ENCODE data around the gene C1orf87.

The C1orf87 gene

GRCh38 chr1:60055336-60055735 lies 18.2 kb downstream of the C1orf87 start:
- DNase-seq, result no peak

GRCh38 chr1:60054374-60054773 lies 19.2 kb downstream of the C1orf87 start:
- no peak for DNase-seq

DNA sequence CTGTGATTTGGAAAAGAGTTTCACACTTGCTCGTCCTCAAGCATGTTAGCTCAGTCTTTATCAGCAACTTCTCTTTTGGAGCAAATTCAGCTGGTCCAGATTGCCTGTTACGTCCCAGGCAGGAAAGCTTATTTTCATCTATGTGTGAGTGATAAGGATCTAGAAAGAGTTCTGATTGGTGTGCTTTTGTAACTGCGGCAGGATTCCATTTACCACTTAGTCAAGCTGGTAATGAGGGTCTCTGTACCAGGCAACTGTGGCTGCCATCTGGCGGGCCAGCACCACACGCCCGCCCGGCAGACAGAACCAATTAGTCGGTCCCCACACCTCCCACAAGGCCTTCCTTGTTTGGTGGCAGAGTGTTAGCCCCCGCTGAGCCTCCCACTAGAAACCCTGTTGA lies 21.0 kb downstream of the C1orf87 start:
- DNase-seq, result no peak

DNA sequence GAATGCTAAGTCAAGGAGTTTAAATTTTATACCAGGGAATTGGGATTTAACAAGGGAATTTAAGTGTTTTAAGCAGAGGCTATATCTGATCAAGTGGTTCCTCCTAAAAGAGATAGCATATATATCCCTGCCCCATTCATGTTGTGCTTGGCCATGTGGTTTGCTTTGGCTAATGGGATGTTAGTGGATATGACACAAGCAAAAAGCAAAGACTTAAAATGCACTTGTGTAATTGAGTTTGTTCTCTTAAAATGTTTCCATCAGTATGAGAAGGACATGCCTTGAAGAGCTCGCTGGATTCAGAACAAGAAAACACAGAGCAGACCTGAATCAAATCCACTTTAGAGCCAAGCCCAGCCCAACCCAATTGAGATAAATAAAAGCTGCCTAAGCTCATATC lies 22.4 kb downstream of the C1orf87 start:
- no peak for DNase-seq

DNA sequence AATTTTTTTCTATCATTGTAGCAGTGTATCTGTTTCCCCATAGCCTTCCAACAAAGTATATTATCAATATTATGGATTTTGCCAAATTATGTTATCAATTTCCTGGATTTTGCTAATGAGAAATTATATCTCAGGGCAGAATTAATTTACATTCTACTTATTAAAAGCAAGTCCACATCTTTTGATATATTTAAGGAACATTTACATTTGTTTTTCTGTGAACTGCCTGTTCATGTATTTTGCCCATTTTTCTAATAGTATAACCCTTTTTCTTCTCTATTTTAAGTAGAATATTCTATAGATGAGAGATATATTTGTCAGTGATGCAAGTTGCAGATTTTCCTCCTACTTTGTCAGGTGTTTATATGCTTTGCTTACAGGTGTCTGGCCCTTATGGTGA lies 24.4 kb downstream of the C1orf87 start:
- no peak for DNase-seq

- no peak for DNase-seq
These were observed 28.7 kb downstream of the C1orf87 start for GRCh38 chr1:60044881-60045280.

DNA sequence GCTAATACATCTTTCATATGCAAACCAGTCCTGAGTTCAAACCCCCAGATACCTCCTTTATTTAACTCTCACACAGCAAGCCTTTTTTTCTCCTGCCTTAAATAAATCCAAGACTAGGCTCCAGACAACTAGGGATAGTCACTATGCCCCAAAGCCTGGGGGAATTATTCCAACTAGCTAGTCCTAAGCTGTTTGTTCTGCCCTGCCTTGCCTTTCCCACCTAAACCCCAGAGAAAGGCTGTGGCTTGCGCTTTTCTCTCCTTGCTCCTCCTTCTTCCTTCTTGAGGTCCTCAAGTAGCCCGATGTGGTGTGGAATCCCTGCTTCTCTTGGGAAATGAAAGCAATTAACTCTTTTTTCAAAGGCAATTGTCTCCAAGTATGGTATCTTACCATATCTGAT lies 31.8 kb downstream of the C1orf87 start:
- DNase-seq, result no peak

DNA sequence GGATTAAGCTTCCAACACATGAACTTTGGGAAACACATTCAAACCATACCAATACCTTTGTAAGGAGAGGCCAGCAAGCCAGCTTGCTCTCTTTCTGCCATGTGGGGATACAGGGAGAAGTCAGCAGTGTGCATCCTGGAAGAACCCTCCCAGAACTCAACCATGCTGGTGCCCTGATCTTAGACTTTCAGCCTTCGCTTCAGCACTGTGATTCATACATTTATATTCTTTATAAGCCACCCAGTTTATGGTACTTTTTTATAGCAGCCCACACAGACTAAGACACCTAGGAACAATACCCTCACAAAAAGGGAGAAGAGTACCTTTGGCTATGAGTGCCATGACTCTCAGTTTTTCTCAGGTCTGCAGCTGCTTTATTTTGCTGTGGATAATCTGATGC lies 35.9 kb downstream of the C1orf87 start:
- DNase-seq, result no peak

GRCh38 chr1:60036856-60037460 lies 36.6 kb downstream of the C1orf87 start:
- no peak for DNase-seq

- DNase-seq, result no peak
These were observed 37.6 kb downstream of the C1orf87 start for GRCh38 chr1:60035921-60036320.

GRCh38 chr1:60034999-60035398 lies 38.6 kb downstream of the C1orf87 start:
- DNase-seq, result no peak

GRCh38 chr1:60033066-60033465 lies 40.5 kb downstream of the C1orf87 start:
- no peak for DNase-seq

- no peak for DNase-seq
These were observed 42.4 kb downstream of the C1orf87 start for GRCh38 chr1:60031146-60031545.

DNA sequence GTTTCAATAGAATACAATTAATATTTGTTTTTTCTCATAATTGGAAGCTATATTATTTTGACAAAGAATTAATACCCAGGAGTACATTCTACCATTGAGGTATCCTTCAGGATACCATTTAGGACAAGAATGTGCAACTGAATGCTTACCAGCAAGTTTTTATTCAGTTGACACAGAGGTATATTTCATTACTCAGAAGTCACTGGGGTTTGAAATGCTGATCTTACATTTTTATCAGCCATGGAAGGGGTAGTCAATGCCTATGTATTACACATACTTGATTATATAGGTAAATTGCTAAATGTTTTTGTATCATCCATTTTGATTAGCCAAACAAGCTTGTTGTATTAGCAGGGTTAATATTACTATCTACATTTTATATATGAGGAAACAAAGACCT lies 48.0 kb downstream of the C1orf87 start:
- no peak for DNase-seq

GRCh38 chr1:60017508-60018205 lies 55.9 kb downstream of the C1orf87 start:
- DNase-seq, result no peak

- no peak for DNase-seq
These were observed 62.9 kb downstream of the C1orf87 start for GRCh38 chr1:60010690-60011089.

DNA sequence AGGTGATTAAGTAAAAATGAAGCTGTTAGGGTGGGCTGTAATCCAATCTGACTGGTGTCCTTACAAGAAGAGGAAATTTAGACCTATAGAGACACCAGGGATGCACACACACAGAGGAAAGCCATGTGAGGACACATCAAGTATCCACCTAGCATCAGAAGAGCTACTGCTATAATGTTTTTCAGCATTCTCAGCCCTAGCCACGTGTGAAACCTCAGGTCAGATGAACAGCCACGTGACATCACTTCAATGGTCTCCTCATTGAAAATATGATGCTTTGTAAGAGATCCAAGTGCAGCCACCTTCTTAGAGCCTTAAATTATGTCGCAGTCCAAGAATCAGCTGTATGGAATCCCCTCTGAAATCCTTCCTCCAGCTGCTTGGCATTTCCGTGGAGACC lies 65.1 kb downstream of the C1orf87 start:
- DNase-seq, result no peak

DNA sequence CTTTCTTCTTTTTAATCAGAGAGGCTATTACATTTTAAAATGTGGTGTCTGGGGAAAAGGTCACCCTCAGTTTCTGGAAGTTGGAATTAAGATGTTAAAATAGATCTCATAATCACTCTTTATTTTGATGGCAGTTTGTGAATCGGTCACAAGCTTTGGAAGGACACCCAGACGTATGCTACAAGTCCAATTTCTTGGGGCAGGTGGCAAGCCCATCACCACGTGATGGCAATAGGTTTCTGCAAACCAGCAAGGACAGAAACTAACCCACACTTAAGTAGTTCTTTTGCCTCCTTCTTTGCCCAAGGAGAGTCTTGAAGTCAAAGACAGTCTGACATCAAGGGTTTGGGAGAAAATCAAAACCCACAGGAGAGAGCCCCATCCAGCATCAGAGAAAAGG lies 72.9 kb downstream of the C1orf87 start:
- DNase-seq, result no peak

- DNase-seq, result no peak
These were observed 73.8 kb downstream of the C1orf87 start for GRCh38 chr1:59999746-60000145.

DNA sequence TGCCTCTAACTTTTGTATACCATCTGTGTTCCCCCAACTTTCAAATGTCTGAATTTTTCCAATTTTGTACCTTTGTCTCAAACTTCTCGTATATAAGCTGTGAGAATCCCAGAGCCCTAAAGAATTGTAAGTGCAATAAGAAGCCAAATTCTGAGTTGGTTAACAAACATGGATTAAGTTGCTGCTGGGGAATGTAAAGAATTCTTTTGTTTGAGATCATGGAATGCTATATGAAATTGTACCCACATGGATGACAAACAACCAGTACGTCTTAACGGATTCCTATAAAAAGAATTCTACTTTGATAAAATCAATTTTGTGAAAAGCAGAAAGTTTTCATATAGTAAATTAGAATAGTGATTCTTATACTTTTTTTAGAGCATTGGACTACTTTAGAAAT lies 74.6 kb downstream of the C1orf87 start:
- DNase-seq, result no peak

GRCh38 chr1:59997479-59998115 lies 76.0 kb downstream of the C1orf87 start:
- no peak for DNase-seq

DNA sequence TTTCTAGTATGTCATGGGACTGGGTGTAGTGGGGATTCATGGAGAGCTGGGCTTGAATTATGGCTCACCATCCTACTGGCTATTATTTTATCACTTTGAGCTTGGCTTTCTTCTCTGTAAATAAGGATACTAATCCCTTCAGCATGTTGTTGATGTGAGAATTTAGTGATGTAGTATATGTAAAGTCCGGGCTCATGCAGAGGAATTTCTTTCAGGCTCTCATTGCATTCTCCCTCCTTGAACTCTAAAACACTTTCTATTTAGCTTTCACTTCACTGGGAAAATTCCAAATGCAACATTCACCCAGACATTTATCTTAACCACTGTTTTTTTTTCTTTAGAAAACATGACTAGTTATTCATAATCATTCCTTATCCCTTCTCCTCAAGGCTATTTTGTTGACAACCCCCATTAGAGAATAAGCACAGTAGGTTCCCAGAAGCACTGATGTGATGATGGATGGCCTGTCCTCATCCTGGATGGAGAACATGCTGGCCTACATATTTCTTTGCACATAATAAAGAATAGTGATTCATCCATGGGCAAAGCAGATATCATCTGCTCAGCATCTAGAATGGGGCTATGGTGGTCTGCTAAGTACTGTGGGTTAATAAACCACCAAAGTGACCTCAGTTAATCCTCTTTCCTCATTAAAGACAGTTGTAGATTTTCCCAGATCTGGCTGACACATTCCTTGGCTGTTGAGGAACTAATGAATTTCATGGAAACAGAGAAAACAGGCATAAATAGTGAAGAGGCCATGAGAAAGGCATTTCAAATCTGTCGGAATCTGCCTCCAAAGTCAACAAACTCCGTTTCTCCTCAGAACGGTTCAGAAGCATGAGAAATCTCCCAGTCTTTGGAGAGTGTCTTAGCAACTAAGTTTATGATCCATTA lies 79.0 kb downstream of the C1orf87 start:
- DNase-seq, result no peak

DNA sequence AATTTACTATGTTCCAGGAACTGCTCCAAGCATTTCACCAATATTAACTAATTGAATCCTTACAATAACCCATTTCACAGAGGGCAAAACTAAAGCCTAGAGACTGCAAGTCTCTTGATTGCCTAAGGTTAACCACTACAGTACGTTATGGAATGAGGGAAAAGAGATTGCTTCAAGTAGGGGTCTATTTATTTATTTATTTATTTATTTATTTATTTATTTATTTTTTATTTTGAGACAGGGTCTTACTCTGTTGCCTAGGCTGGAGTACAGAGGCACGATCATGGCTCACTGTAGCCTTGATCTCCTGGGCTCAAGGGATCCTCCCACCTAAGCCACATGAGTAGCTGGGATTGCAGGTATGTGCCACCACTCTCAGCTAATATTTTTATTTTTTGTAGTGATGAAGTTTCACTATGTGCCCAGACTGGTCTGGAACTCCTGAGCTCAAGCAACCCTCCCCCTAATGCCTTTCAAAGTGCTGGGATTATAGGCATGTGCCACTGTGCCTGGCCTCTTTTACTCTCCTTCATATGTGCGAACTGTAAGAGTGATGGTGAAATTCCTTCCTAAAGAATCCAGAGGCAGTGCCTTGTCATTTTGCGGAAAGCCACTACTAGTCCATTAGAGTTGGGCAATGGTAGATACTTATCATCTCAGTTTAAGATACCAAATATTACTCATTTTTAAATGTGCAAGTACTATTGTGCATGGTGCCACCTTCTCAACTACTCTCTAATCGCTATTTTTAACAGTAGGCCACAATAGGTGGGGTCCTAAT lies 81.3 kb downstream of the C1orf87 start:
- no peak for DNase-seq
